Activated B cell treated with CpG ODN at 0.5 μM for 24 hours (primary cell): ENCODE measurements around the gene MAP7D1. TPM values are rescaled to one million over a fixed set of nuclear protein-coding genes. Genes with fewer than 3 reads are reported as not detected.

Source experiments
- ATAC-seq: fragments of 200-7000 bp; cut with Tn5 transposase; one replicate; pipeline ENCODE4 v1.10.0; 2021; ENCODE audit warnings: low read depth, mild to moderate bottlenecking, moderate library complexity
- CTCF ChIA-PET: fragments of 350-600 bp; sonication (Branson Sonifier 250); formaldehyde crosslinking; loops from one replicate; lab custom pipeline; 2021; ENCODE audit warnings: antibody characterized with exemption; lab: Charles Lee
- POLR2A ChIA-PET: fragments of 350-600 bp; sonication (Branson Sonifier 250); formaldehyde crosslinking; loops from one replicate; lab custom pipeline; 2021; ENCODE audit warnings: antibody characterized with exemption; lab: Charles Lee
- DNase-seq: peaks from one replicate; pipeline ENCODE4 v3.0.0; 2022
- H3K27ac Mint-ChIP-seq: one replicate; pipeline ENCODE4 v1.8.0; 2020; ENCODE audit warnings: mixed read lengths
- H3K27me3 Mint-ChIP-seq: one replicate; pipeline ENCODE4 v1.8.0; 2021; ENCODE audit warnings: mixed read lengths
- H3K36me3 Mint-ChIP-seq: one replicate; pipeline ENCODE4 v1.8.0; 2021; ENCODE audit warnings: low read depth, mixed read lengths
- H3K4me1 Mint-ChIP-seq: one replicate; pipeline ENCODE4 v1.8.0; 2021; ENCODE audit warnings: mixed read lengths
- H3K4me3 Mint-ChIP-seq: one replicate; pipeline ENCODE4 v1.8.0; 2020; ENCODE audit warnings: mild to moderate bottlenecking, mixed read lengths
- H3K9me3 Mint-ChIP-seq: one replicate; pipeline ENCODE4 v1.8.0; 2020; ENCODE audit warnings: mixed read lengths
- CTCF ChIP-seq: fragments of 200-600 bp; IDR thresholded peaks from one replicate; pipeline ENCODE4 v1.8.0; 2022; ENCODE audit warnings: antibody characterized with exemption, mild to moderate bottlenecking
- intact Hi-C: fragments of 100-400 bp; cut with micrococcal nuclease; formaldehyde crosslinking; loops from one replicate; pipeline ENCODE4 v1.15.1; 2024
- total RNA-seq: library from RNA; stranded (reverse); gene quantifications from 2 replicates; pipeline ENCODE4 v1.2.3, GENCODE V29; 2022

Gene MAP7D1
- total RNA-seq, 1 donor from 2014 or later, result 59.9 TPM

DNA sequence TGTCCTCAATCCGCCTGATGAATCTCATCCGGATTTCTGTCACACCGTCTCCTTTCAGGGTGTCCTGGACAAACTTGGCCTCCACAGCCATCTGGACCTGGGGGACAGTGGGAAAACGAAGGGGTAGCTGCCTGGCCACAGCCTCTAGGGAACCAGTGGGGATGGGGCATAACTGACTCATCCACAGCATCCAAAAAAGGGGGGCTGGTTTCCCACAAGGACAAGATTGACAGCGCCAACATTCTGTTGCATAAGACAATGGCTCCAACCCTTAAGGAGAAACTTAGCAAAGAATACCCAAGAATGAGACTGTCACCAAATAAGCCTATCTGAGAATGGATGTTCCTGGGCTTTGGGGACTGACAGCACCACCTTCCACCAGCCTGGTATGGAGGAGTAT is 18.7 kb upstream of the MAP7D1 start:
- ATAC-seq (no peak), DNase-seq (no peak)
- POLR2A ChIA-PET, result no interaction called here
- no peak overlapping the region for H3K4me3 Mint-ChIP-seq
- no peaks in the 10 kb centered on the region for H3K9me3 Mint-ChIP-seq
- CTCF ChIA-PET, result no interaction called here
- no peak for TF ChIP-seq CTCF
- H3K27me3 Mint-ChIP-seq, result no peaks in the 10 kb centered on the region
- H3K36me3 Mint-ChIP-seq, result peaks cover 43% of the 10 kb centered on the region
- no peak overlapping the region for H3K27ac Mint-ChIP-seq
- intact Hi-C loops, result no loop called here
- H3K4me1 Mint-ChIP-seq, result peaks cover 4% of the 10 kb centered on the region

- Mint-ChIP-seq H3K36me3 (peaks cover 46% of the 10 kb centered on the region), H3K9me3 (no peaks in the 10 kb centered on the region), H3K27ac (no peak overlapping the region), H3K4me3 (no peak overlapping the region), H3K4me1 (peaks cover 7% of the 10 kb centered on the region), H3K27me3 (no peaks in the 10 kb centered on the region)
- CTCF ChIA-PET, result no interaction called here
- intact Hi-C loops, result no loop called here
- ATAC-seq (no peak), DNase-seq (no peak)
- POLR2A ChIA-PET, result no interaction called here
- no peak for TF ChIP-seq CTCF
Observed at GRCh38 chr1:36137776-36138175, 18.2 kb upstream of the MAP7D1 start.

DNA sequence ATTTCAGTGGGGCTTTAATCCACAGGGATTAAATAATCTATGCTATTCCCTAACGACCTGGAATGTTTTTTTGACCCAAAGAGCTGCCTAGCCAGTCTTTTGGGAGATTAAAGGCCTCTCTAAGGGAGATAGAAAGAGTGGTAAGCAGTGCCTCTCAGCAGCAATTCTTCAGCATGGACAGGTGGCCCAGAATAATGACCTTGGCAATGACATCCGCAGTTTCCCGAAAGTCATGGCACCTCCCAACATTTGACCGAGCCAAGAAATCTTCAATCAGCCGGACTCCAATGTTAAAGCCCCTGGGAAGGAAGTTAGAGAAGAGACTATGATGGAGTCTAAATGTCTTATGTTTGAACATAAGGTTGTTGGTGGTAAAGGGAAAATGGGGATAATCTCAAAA is 16.4 kb upstream of the MAP7D1 start:
- Mint-ChIP-seq H3K36me3 (peaks cover 47% of the 10 kb centered on the region), H3K4me3 (no peak overlapping the region), H3K27me3 (no peaks in the 10 kb centered on the region), H3K4me1 (peaks cover 14% of the 10 kb centered on the region), H3K9me3 (no peaks in the 10 kb centered on the region), H3K27ac (no peak overlapping the region)
- ChIA-PET POLR2A (no interaction called here), CTCF (interaction anchor here (0.9 to 1.1 kb wide), 2 partner anchors 10 to 146 kb away, joined by 3 read pairs; partner anchors contain the start of gene TRAPPC3)
- ATAC-seq, result no peak
- TF ChIP-seq CTCF, result no peak
- no peak for DNase-seq
- intact Hi-C loops, result no loop called here

DNA sequence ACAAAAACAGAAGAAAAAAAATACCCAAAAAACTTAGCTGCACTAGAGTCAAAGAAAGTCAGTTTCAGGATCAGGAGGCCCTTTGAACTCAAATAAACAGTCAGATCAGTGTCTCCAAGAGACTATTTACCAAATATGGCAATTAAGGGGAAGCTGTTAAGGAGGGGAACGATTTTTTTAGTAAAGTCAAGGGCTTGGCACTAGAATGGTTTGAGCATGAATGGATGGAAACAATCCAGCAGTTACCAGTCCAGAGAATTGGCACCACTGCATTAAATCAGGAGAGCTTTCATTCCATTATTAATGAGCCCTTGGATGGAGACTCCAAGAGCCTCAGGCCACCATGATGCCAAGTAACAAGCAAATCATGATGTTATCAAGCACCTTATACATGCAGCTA is 13.8 kb upstream of the MAP7D1 start:
- Mint-ChIP-seq H3K27me3 (no peaks in the 10 kb centered on the region), H3K9me3 (no peaks in the 10 kb centered on the region), H3K27ac (no peak overlapping the region), H3K36me3 (peaks cover 35% of the 10 kb centered on the region), H3K4me1 (peaks cover 19% of the 10 kb centered on the region), H3K4me3 (no peak overlapping the region)
- ATAC-seq (no peak), DNase-seq (no peak)
- intact Hi-C loops, result no loop called here
- ChIA-PET POLR2A (interaction anchor here (0.6 kb wide), 2 partner anchors 237 to 1330 kb away, joined by 3 to 4 read pairs; no protein-coding TSS in a partner anchor), CTCF (no interaction called here)
- TF ChIP-seq CTCF, result no peak

- POLR2A ChIA-PET, result no interaction called here
- ATAC-seq, result no peak
- Mint-ChIP-seq H3K27me3 (no peaks in the 10 kb centered on the region), H3K36me3 (peaks cover 23% of the 10 kb centered on the region), H3K4me3 (no peak overlapping the region), H3K9me3 (no peaks in the 10 kb centered on the region), H3K4me1 (peaks cover 27% of the 10 kb centered on the region), H3K27ac (no peak overlapping the region)
- CTCF ChIA-PET, result interaction anchor here (1.1 kb wide), 1 partner anchor 47 kb away, joined by 3 read pairs; no protein-coding TSS in a partner anchor
- no peak for DNase-seq
- intact Hi-C loops, result no loop called here
- no peak for TF ChIP-seq CTCF
Observed at GRCh38 chr1:36143424-36143823, 12.5 kb upstream of the MAP7D1 start.
